ENCODE results near the gene ABHD2.
"Not testable (repeated sequence)": the region's sequence is repeated elsewhere in the genome, so short reads cannot be mapped to it uniquely, and the experiment has no call there.

Gene ABHD2

GRCh38 chr15:89101302-89102193 lies 13.3 kb downstream of the ABHD2 start:
- no peak for DNase-seq

GRCh38 chr15:89103481-89104171 lies 15.4 kb downstream of the ABHD2 start:
- DNase-seq = no peak

- DNase-seq = no peak
Observed at GRCh38 chr15:89104172-89104564, 15.9 kb downstream of the ABHD2 start.

- DNase-seq = no peak
Observed at GRCh38 chr15:89105147-89105546, 16.9 kb downstream of the ABHD2 start.

GRCh38 chr15:89106200-89106599 lies 17.9 kb downstream of the ABHD2 start:
- no peak for DNase-seq

- no peak for DNase-seq
Observed at GRCh38 chr15:89107984-89108383, 19.7 kb downstream of the ABHD2 start.

- DNase-seq = no peak
Observed at GRCh38 chr15:89108835-89109234, 20.6 kb downstream of the ABHD2 start.

- no peak for DNase-seq
Observed at GRCh38 chr15:89109238-89109637, 21.0 kb downstream of the ABHD2 start.

GRCh38 chr15:89110060-89110459 lies 21.8 kb downstream of the ABHD2 start:
- no peak for DNase-seq

GRCh38 chr15:89111352-89111751 lies 23.1 kb downstream of the ABHD2 start:
- DNase-seq = no peak

GRCh38 chr15:89111961-89112340 lies 23.7 kb downstream of the ABHD2 start:
- DNase-seq = no peak

GRCh38 chr15:89112341-89112971 lies 24.2 kb downstream of the ABHD2 start:
- DNase-seq = no peak

GRCh38 chr15:89113296-89114024 lies 25.2 kb downstream of the ABHD2 start:
- no peak for DNase-seq

GRCh38 chr15:89114990-89115389 lies 26.7 kb downstream of the ABHD2 start:
- DNase-seq = no peak

GRCh38 chr15:89115547-89115946 lies 27.3 kb downstream of the ABHD2 start:
- no peak for DNase-seq

- DNase-seq = no peak
Observed at GRCh38 chr15:89116404-89116803, 28.1 kb downstream of the ABHD2 start.

- DNase-seq = no peak
Observed at GRCh38 chr15:89117790-89118189, 29.5 kb downstream of the ABHD2 start.

- no peak for DNase-seq
Observed at GRCh38 chr15:89118481-89118989, 30.3 kb downstream of the ABHD2 start.

GRCh38 chr15:89119489-89120478 lies 31.5 kb downstream of the ABHD2 start:
- DNase-seq = no peak

- not testable (repeated sequence) for DNase-seq
Observed at GRCh38 chr15:89120479-89121000, 32.3 kb downstream of the ABHD2 start.

GRCh38 chr15:89121414-89121813 lies 33.2 kb downstream of the ABHD2 start:
- no peak for DNase-seq
